Measurements from ENCODE around the gene RNF181.
"Not testable (repeated sequence)": the region's sequence is repeated elsewhere in the genome, so short reads cannot be mapped to it uniquely, and the experiment has no call there.

RNF181 gene

DNA sequence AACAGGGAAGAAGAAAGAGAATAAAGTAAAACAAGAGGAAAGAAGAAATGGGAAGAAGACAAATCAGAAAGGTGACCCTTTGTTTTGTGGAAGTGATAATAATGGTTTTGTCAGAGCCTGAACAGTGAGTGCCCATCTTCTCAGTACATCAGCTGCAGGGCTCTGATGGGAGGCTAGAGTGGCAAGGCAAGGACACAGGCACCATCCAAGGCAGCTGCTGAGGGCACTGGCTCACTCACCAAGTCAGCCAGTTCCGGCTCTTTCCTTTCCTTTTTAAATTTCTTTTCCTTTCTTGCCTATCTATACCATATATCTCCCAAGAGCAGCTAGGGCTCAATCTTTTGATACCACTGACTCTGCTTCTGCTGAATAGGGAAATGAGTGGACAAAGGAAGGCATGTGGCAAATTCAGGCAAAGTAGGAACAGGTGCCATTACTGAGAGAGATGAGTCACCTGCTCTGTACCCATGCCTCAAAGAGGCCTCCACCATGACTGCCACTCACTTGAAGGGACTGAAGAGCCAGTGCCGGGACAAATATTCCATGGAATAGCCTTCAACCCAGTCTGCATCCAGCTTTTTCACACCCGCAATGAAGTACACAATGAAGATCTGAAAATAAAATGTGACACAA is 40.4 kb upstream of the RNF181 start:
- H3K4me3 ChIP-seq (ENCODE audit: low read depth, low read length), result no peak overlapping the region
- peaks cover 42% of the 10 kb centered on the region for H3K36me3 ChIP-seq (ENCODE audit: control insufficient read depth, insufficient read depth, low read length)
- H3K9ac ChIP-seq (ENCODE audit: low read depth, low read length), result no peak overlapping the region
- no peaks in the 10 kb centered on the region for H3K27me3 ChIP-seq (ENCODE audit: control insufficient read depth, insufficient read depth, low read length)
- no peaks in the 10 kb centered on the region for H3K4me1 ChIP-seq (ENCODE audit: control insufficient read depth, insufficient read depth, low read length)
- H3K9me3 ChIP-seq (ENCODE audit: control insufficient read depth, insufficient read depth, low read length), result no peaks in the 10 kb centered on the region

DNA sequence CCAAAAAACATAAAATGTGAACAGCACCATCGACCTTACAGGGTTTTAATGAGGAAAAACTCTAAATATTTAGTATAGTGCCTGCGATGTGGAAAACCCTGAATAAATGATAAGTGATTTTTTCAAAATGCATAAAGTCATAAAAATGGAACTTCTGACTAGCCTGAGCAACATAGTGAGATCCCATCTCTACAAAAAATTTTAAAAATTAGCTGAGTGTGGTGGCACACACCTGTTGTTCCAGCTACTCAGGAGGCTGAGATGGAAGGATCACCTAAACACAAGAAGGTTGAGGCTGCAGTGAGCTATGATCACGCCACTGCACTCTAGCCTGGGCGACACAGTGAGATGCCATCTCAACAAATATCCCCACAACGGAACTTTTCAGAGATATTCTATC is 38.4 kb upstream of the RNF181 start:
- no peak overlapping the region for H3K4me3 ChIP-seq (ENCODE audit: low read depth, low read length)
- peaks cover 25% of the 10 kb centered on the region for H3K36me3 ChIP-seq (ENCODE audit: control insufficient read depth, insufficient read depth, low read length)
- H3K27me3 ChIP-seq (ENCODE audit: control insufficient read depth, insufficient read depth, low read length), result no peaks in the 10 kb centered on the region
- no peaks in the 10 kb centered on the region for H3K4me1 ChIP-seq (ENCODE audit: control insufficient read depth, insufficient read depth, low read length)
- no peak overlapping the region for H3K9ac ChIP-seq (ENCODE audit: low read depth, low read length)
- no peaks in the 10 kb centered on the region for H3K9me3 ChIP-seq (ENCODE audit: control insufficient read depth, insufficient read depth, low read length)

- H3K36me3 ChIP-seq (ENCODE audit: control insufficient read depth, insufficient read depth, low read length), result peaks cover 18% of the 10 kb centered on the region
- no peak overlapping the region for H3K4me3 ChIP-seq (ENCODE audit: low read depth, low read length)
These were observed 37.4 kb upstream of the RNF181 start for GRCh38 chr2:85558160-85558559.

DNA sequence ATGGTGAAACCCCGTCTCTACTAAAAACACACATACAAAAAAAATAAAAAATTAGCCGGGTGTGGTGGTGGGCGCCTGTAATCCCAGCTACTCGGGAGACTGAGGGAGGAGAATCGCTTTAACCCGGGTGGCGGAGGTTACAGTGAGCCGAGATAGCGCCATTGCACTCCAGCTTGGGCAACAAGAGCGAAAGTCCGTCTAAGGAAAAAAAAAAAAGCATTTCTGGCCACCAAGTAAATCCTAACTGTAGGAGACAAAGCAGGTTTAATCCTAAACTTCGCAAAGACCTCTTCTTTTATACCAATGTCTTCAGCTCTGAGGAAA is 35.2 kb upstream of the RNF181 start:
- H3K4me1 ChIP-seq (ENCODE audit: control insufficient read depth, insufficient read depth, low read length); H3K36me3 ChIP-seq (ENCODE audit: control insufficient read depth, insufficient read depth, low read length); H3K27me3 ChIP-seq (ENCODE audit: control insufficient read depth, insufficient read depth, low read length); H3K9me3 ChIP-seq (ENCODE audit: control insufficient read depth, insufficient read depth, low read length); H3K9ac ChIP-seq (ENCODE audit: low read depth, low read length): not testable (repeated sequence)
- H3K4me3 ChIP-seq (ENCODE audit: low read depth, low read length), result peak overlapping the region; percentile 97

More at GRCh38 chr2:85558160-85558559, 37.4 kb upstream of the RNF181 start:
- Histone ChIP-seq H3K4me1 (ENCODE audit: control insufficient read depth, insufficient read depth, low read length) (no peaks in the 10 kb centered on the region), H3K9ac (ENCODE audit: low read depth, low read length) (no peak overlapping the region), H3K9me3 (ENCODE audit: control insufficient read depth, insufficient read depth, low read length) (no peaks in the 10 kb centered on the region), H3K27me3 (ENCODE audit: control insufficient read depth, insufficient read depth, low read length) (no peaks in the 10 kb centered on the region)

- Histone ChIP-seq H3K4me1 (ENCODE audit: control insufficient read depth, insufficient read depth, low read length) (no peaks in the 10 kb centered on the region), H3K9me3 (ENCODE audit: control insufficient read depth, insufficient read depth, low read length) (no peaks in the 10 kb centered on the region), H3K27me3 (ENCODE audit: control insufficient read depth, insufficient read depth, low read length) (no peaks in the 10 kb centered on the region), H3K4me3 (ENCODE audit: low read depth, low read length) (peak overlapping the region; percentile 97), H3K9ac (ENCODE audit: low read depth, low read length) (peak overlapping the region; percentile 9), H3K36me3 (ENCODE audit: control insufficient read depth, insufficient read depth, low read length) (peaks cover 10% of the 10 kb centered on the region)
These were observed 34.7 kb upstream of the RNF181 start for GRCh38 chr2:85560812-85561279.

DNA sequence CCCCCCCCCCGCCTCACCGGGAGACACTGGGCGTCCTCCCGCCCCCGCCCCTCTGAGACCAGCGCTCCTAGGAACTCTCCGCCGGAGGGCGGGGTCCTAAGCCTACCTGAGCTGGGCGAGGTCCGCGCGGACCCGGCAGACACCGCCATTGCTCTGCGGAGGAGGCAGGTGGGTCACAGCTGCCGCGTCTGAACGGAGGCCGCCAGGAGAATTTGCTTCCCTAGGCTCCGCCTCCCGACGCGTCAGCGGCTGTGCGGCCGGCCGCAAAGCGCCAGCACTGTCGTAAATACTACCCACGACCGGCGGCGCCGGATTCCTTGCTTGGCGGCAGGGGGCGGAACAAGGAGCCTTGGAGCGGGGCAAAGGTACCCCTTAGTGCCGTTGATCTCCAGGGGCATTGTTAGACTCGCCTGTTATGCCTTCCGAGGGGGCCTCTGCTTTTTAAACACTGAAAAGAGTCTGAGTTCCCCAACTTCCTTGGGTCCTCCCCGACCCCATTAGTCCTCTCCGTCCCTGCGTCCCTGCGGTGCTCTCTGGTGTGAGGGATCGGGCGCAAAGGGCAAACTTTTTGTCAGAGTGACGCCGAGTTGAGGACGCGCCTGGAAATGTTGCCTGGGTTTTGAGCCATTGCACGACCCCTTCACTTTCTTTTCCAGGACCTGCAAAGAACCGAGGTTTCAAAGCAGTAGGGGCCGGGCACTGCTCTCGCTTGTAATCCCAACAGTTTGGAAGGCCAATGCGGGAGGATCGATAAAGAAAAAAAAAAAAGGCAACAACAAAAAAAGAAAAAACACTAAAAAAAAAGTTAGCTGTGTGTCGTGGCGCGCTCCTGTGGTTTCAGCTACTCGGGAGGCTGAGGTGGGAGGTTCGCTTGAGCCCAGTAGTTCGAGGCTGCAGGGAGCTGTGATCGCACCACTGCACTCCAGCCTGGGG is 34.0 kb upstream of the RNF181 start, which contains the start of gene GGCX:
TSS of gene GGCX (minus strand) at position 214 of the 933 bp plus-strand sequence. CDS start at position 149, 65 bp downstream.
- no peaks in the 10 kb centered on the region for H3K27me3 ChIP-seq (ENCODE audit: control insufficient read depth, insufficient read depth, low read length)
- peaks cover 10% of the 10 kb centered on the region for H3K36me3 ChIP-seq (ENCODE audit: control insufficient read depth, insufficient read depth, low read length)
- H3K4me1 ChIP-seq (ENCODE audit: control insufficient read depth, insufficient read depth, low read length), result no peaks in the 10 kb centered on the region
- H3K4me3 ChIP-seq (ENCODE audit: low read depth, low read length), result peak within 1 kb of the TSS; percentile 97
- no peaks in the 10 kb centered on the region for H3K9me3 ChIP-seq (ENCODE audit: control insufficient read depth, insufficient read depth, low read length)
- peak within 1 kb of the TSS; percentile 93 for H3K9ac ChIP-seq (ENCODE audit: low read depth, low read length)

DNA sequence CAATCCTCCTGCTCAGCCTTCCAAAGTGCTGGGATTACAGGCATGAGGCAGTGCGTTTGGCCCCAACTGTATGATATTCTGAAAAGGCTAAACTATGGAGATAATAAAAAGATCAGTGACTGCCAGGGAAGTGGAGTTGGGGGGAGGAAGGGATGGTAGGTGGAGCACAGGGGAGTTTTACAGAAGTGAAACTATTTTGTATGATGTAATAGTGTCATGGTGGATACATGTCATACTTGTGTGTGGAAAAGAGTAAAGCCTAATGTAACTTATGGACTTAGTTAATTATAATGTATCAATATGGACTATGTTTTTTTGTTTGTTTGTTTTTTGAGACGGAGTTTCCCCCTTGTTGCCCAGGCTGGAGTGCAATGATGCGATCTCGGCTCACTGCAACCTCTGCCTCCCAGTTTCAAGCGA is 31.4 kb upstream of the RNF181 start:
- Histone ChIP-seq H3K4me3 (ENCODE audit: low read depth, low read length) (no peak overlapping the region), H3K4me1 (ENCODE audit: control insufficient read depth, insufficient read depth, low read length) (no peaks in the 10 kb centered on the region), H3K36me3 (ENCODE audit: control insufficient read depth, insufficient read depth, low read length) (peaks cover 2% of the 10 kb centered on the region), H3K9ac (ENCODE audit: low read depth, low read length) (no peak overlapping the region), H3K27me3 (ENCODE audit: control insufficient read depth, insufficient read depth, low read length) (peaks cover 6% of the 10 kb centered on the region), H3K9me3 (ENCODE audit: control insufficient read depth, insufficient read depth, low read length) (no peaks in the 10 kb centered on the region)

- H3K27me3 ChIP-seq (ENCODE audit: control insufficient read depth, insufficient read depth, low read length), result peaks cover 24% of the 10 kb centered on the region
- no peaks in the 10 kb centered on the region for H3K4me1 ChIP-seq (ENCODE audit: control insufficient read depth, insufficient read depth, low read length)
- H3K4me3 ChIP-seq (ENCODE audit: low read depth, low read length), result no peak overlapping the region
- H3K9me3 ChIP-seq (ENCODE audit: control insufficient read depth, insufficient read depth, low read length), result no peaks in the 10 kb centered on the region
- no peaks in the 10 kb centered on the region for H3K36me3 ChIP-seq (ENCODE audit: control insufficient read depth, insufficient read depth, low read length)
- H3K9ac ChIP-seq (ENCODE audit: low read depth, low read length), result no peak overlapping the region
These were observed 29.3 kb upstream of the RNF181 start for GRCh38 chr2:85566265-85566664.

DNA sequence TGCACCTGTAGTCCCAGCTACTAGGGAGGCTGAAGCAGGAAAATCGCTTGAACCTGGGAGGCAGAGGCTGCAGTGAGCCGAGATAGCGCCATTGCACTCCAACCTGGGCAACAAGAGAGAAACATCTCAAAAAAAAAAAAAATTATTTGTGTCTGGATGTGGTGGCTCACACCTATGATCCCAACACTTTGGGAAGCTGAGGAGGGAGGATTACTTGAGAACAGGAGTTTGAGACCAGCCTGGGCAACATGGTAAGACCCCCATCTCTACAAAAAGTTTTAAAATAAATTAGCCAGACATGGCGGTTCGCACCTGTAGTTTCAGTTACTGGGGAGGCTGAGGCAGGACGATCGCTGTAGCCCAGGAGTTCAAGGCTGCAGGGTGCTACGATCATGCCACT is 19.8 kb upstream of the RNF181 start:
- no peak overlapping the region for H3K9ac ChIP-seq (ENCODE audit: low read depth, low read length)
- peaks cover 18% of the 10 kb centered on the region for H3K27me3 ChIP-seq (ENCODE audit: control insufficient read depth, insufficient read depth, low read length)
- no peaks in the 10 kb centered on the region for H3K9me3 ChIP-seq (ENCODE audit: control insufficient read depth, insufficient read depth, low read length)
- H3K4me1 ChIP-seq (ENCODE audit: control insufficient read depth, insufficient read depth, low read length), result peaks cover 11% of the 10 kb centered on the region
- no peaks in the 10 kb centered on the region for H3K36me3 ChIP-seq (ENCODE audit: control insufficient read depth, insufficient read depth, low read length)
- no peak overlapping the region for H3K4me3 ChIP-seq (ENCODE audit: low read depth, low read length)

DNA sequence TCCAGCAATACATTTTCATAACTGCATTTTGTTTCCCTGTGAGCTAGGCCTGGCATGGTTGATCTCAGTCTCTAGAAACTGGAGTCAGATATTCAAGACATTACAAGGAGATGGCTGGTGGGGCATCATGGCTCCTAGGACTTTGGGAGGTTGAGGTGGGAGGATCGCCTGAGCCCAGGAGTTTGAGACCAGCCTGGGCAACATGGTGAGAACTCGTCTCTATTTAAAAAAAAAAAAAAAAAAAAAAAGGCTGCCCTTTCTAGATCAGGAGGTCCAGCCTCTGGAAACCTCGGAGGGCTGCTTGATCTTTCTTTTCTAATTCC is 18.5 kb upstream of the RNF181 start:
- H3K9ac ChIP-seq (ENCODE audit: low read depth, low read length), result no peak overlapping the region
- peaks cover 6% of the 10 kb centered on the region for H3K27me3 ChIP-seq (ENCODE audit: control insufficient read depth, insufficient read depth, low read length)
- peak overlapping the region; percentile 62 for H3K4me3 ChIP-seq (ENCODE audit: low read depth, low read length)
- H3K4me1 ChIP-seq (ENCODE audit: control insufficient read depth, insufficient read depth, low read length), result peaks cover 11% of the 10 kb centered on the region
- H3K9me3 ChIP-seq (ENCODE audit: control insufficient read depth, insufficient read depth, low read length), result no peaks in the 10 kb centered on the region
- no peaks in the 10 kb centered on the region for H3K36me3 ChIP-seq (ENCODE audit: control insufficient read depth, insufficient read depth, low read length)

DNA sequence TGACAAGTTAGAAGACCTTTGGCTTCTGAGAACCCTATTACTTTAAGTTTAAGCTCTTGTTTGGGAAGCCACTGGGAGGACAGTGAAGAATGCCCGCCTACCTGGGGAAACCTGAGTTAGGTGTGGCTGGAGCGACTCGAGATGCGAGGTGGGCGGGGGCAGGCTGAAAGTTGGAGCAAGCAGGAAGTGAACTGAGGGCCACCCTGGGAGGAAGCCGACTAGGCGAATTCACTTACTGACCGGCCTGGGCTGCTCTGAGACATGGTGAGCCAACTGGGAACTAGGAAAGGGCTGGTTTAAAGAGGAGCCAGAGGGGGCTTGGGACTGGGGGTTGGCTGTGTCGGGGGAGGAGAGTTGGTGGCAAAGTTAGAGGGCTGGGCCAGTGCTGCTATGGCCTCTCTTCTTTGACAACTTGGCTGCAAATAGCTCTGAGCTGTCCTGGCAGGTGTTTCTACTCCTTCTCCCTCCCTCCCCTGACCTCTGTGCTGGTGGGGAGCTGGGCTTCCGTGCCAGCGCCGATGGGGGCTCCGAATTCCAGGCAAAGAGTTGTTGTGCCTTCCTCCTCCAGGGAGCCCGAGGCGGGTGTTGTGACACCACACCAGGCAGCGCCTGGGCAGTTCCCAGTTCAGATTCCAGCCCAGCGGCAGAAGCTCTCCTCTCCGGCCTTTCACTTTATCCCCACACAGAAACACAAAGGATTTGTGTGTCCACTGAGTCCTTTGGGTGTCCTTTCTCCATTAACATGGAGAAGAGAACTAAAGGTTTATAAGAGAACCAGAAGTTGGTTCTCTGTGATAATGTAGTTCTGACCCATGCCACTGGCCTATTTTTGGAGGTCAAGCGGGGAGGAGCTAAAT is 17.9 kb upstream of the RNF181 start, which contains the start of gene VAMP8:
TSS of gene VAMP8 (plus strand) at position 201 of the 857 bp plus-strand sequence. CDS start at position 262, 61 bp downstream.
- Histone ChIP-seq H3K36me3 (ENCODE audit: control insufficient read depth, insufficient read depth, low read length) (no peaks in the 10 kb centered on the region), H3K4me3 (ENCODE audit: low read depth, low read length) (peak within 1 kb of the TSS; percentile 62), H3K27me3 (ENCODE audit: control insufficient read depth, insufficient read depth, low read length) (peaks cover 8% of the 10 kb centered on the region), H3K9me3 (ENCODE audit: control insufficient read depth, insufficient read depth, low read length) (no peaks in the 10 kb centered on the region), H3K9ac (ENCODE audit: low read depth, low read length) (peak within 1 kb of the TSS; percentile 38), H3K4me1 (ENCODE audit: control insufficient read depth, insufficient read depth, low read length) (peaks cover 11% of the 10 kb centered on the region)

Data from iPS-15b (cell line).